Measurements from ENCODE around the gene KLF1.

DNA sequence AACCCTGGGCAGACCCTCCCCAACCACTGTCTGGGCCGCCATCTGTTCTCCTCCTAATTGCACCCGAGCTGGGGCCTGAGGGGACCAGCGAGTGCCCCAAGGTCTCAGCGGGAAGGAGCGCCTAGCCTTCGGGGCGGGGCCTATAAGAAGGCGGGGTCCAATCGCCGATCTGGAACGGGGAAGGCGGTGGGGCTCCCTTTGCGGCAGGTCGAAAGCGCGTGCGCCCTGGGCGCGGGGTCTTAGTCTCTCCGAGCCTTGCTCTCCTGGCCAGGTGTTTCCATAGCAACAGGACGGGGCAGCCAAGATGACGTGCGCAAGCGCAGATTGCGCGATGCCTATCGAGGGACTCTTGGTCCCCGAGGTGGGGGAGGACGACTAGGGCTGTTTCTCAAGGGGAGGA lies 45.9 kb downstream of the KLF1 start:
- TF ChIP-seq, protein P1, sequence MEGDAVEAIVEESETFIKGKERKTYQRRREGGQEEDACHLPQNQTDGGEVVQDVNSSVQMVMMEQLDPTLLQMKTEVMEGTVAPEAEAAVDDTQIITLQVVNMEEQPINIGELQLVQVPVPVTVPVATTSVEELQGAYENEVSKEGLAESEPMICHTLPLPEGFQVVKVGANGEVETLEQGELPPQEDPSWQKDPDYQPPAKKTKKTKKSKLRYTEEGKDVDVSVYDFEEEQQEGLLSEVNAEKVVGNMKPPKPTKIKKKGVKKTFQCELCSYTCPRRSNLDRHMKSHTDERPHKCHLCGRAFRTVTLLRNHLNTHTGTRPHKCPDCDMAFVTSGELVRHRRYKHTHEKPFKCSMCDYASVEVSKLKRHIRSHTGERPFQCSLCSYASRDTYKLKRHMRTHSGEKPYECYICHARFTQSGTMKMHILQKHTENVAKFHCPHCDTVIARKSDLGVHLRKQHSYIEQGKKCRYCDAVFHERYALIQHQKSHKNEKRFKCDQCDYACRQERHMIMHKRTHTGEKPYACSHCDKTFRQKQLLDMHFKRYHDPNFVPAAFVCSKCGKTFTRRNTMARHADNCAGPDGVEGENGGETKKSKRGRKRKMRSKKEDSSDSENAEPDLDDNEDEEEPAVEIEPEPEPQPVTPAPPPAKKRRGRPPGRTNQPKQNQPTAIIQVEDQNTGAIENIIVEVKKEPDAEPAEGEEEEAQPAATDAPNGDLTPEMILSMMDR (IDR thresholded peaks at IDR 0.05; ENCODE audit: poor library complexity, severe bottlenecking), result no peak
- TF ChIP-seq EP300 (conservative IDR thresholded peaks at IDR 0.05; ENCODE audit: poor library complexity, severe bottlenecking) (peak; percentile 12), EZH2 (IDR thresholded peaks at IDR 0.05; ENCODE audit: borderline replicate concordance, insufficient read depth, low read length, poor library complexity, severe bottlenecking) (no peak), POLR2AphosphoS5 (IDR thresholded peaks at IDR 0.05) (no peak), RAD21 (conservative IDR thresholded peaks at IDR 0.05) (no peak), TAF1 (IDR thresholded peaks at IDR 0.05; ENCODE audit: low read depth) (no peak), MXI1 (conservative IDR thresholded peaks at IDR 0.05; ENCODE audit: poor library complexity, severe bottlenecking) (peak; percentile 60), SMC3 (conservative IDR thresholded peaks at IDR 0.05; ENCODE audit: poor library complexity) (no peak)
- TF ChIP-seq, protein P2, sequence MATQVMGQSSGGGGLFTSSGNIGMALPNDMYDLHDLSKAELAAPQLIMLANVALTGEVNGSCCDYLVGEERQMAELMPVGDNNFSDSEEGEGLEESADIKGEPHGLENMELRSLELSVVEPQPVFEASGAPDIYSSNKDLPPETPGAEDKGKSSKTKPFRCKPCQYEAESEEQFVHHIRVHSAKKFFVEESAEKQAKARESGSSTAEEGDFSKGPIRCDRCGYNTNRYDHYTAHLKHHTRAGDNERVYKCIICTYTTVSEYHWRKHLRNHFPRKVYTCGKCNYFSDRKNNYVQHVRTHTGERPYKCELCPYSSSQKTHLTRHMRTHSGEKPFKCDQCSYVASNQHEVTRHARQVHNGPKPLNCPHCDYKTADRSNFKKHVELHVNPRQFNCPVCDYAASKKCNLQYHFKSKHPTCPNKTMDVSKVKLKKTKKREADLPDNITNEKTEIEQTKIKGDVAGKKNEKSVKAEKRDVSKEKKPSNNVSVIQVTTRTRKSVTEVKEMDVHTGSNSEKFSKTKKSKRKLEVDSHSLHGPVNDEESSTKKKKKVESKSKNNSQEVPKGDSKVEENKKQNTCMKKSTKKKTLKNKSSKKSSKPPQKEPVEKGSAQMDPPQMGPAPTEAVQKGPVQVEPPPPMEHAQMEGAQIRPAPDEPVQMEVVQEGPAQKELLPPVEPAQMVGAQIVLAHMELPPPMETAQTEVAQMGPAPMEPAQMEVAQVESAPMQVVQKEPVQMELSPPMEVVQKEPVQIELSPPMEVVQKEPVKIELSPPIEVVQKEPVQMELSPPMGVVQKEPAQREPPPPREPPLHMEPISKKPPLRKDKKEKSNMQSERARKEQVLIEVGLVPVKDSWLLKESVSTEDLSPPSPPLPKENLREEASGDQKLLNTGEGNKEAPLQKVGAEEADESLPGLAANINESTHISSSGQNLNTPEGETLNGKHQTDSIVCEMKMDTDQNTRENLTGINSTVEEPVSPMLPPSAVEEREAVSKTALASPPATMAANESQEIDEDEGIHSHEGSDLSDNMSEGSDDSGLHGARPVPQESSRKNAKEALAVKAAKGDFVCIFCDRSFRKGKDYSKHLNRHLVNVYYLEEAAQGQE (IDR thresholded peaks at IDR 0.05; ENCODE audit: borderline replicate concordance), result no peak
